Panc1 (cell line): ENCODE results near the gene MAT2A. TPM values are rescaled to one million over a fixed set of nuclear protein-coding genes. Genes with fewer than 3 reads are reported as not detected.

Experiments
- ATAC-seq: fragments of 200-7000 bp; cut with Tn5 transposase; 2 replicates; pipeline ENCODE4 v1.9.1; 2020; ENCODE audit warnings: mild to moderate bottlenecking, moderate library complexity
- BruUV-seq: library from RNA; stranded (reverse); fragments of 400-500 nt; replicated peaks from 2 replicates; lab custom pipeline; 2021; lab: Mats Ljungman, UMichigan
- CTCF ChIA-PET: fragments of 300-600 bp; sonication (Branson Sonifier 250); formaldehyde crosslinking; loops from one replicate; lab custom pipeline; 2022; ENCODE audit warnings: antibody characterized with exemption; lab: Charles Lee
- POLR2A ChIA-PET: fragments of 300-600 bp; sonication (Branson Sonifier 250); formaldehyde crosslinking; loops from one replicate; lab custom pipeline; 2022; ENCODE audit warnings: antibody characterized with exemption; lab: Charles Lee
- DNase-seq: peaks from one replicate; pipeline ENCODE4 v3.0.0-alpha.2; 2010; ENCODE audit warnings: low read depth, low spot score
- H3K27ac ChIP-seq: 2 replicates; pipeline ENCODE4 v1.5.1; 2011; ENCODE audit warnings: mild to moderate bottlenecking, low read length, inconsistent platforms
- H3K27me3 ChIP-seq: fragments of 200-500 bp; sonication (Bioruptor generic); 2 replicates; pipeline ENCODE4 v1.6.0; 2014; ENCODE audit warnings: low read length, inconsistent platforms; ENCODE audit not compliant: control insufficient read depth, insufficient read depth
- H3K36me3 ChIP-seq: fragments of 200-500 bp; sonication (Bioruptor generic); 2 replicates; pipeline ENCODE4 v1.5.1; 2014; ENCODE audit warnings: inconsistent platforms, mild to moderate bottlenecking, low read length, moderate library complexity; ENCODE audit not compliant: control insufficient read depth, insufficient read depth
- H3K4me1 ChIP-seq: 2 replicates; pipeline ENCODE4 v1.5.1; 2011; ENCODE audit warnings: inconsistent platforms, mild to moderate bottlenecking, low read length, moderate library complexity; ENCODE audit not compliant: control insufficient read depth, insufficient read depth
- H3K4me3 ChIP-seq, 2 experiments: 2 replicates each; pipeline ENCODE4 v1.5.1; 2011 to 2012; ENCODE audit warnings: low read depth in 2 of 2, low read length in 2 of 2, mild to moderate bottlenecking in 2 of 2, inconsistent platforms in 1 of 2, moderate library complexity in 1 of 2
- H3K9me3 ChIP-seq: fragments of 200-500 bp; sonication (Bioruptor generic); 2 replicates; pipeline ENCODE4 v1.5.1; 2014; ENCODE audit warnings: low read depth, mild to moderate bottlenecking, inconsistent platforms, low read length, moderate library complexity; ENCODE audit not compliant: control insufficient read depth, insufficient read depth
- POLR2AphosphoS5 ChIP-seq: IDR thresholded peaks from 2 replicates; pipeline ENCODE4 v1.6.1; 2012; ENCODE audit warnings: mild to moderate bottlenecking, low read depth, low read length, moderate library complexity
- SIN3A ChIP-seq: IDR thresholded peaks from 2 replicates; pipeline ENCODE4 v1.6.1; 2012; ENCODE audit warnings: low read depth, mild to moderate bottlenecking, low read length, moderate library complexity, borderline replicate concordance; ENCODE audit not compliant: insufficient read depth
- TCF7L2 ChIP-seq: IDR thresholded peaks from 2 replicates; pipeline ENCODE4 v1.6.1; 2011; ENCODE audit warnings: mild to moderate bottlenecking, low read depth, low read length, inconsistent platforms
- in situ Hi-C: cut with HindIII; loops from 2 replicates; pipeline ENCODE4 v1.10.0; 2016; ENCODE audit warnings: low sequenced_read_pairs, low pct_unique_long_range_greater_than_20kb
- intact Hi-C: fragments of 100-400 bp; cut with micrococcal nuclease; formaldehyde crosslinking; loops from one replicate; pipeline ENCODE4 v1.10.0; 2022; ENCODE audit not compliant: unreplicated experiment
- total RNA-seq: library from RNA; stranded (reverse); gene quantifications from one replicate; pipeline ENCODE4 v1.2.1, GENCODE V29; 2021; ENCODE audit not compliant: unreplicated experiment
- TF ChIP-seq, protein P1 (sequence below), 2 experiments: IDR thresholded peaks; 2 replicates each; pipeline ENCODE4 v1.6.1; 2011 to 2012; ENCODE audit warnings: low read depth in 2 of 2, control low read depth in 1 of 2, low read length in 1 of 2, mild to moderate bottlenecking in 1 of 2, moderate library complexity in 1 of 2; ENCODE audit not compliant: insufficient read depth in 1 of 2
- TF ChIP-seq, protein P2 (sequence below): fragments of 450-650 bp; IDR thresholded peaks from 2 replicates; pipeline ENCODE4 v1.5.1; 2017; ENCODE audit warnings: mild to moderate bottlenecking

Gene MAT2A
- total RNA-seq, 1 experiment from 2014 or later, result 547 TPM

GRCh38 chr2:85522090-85522647 is 16.8 kb upstream of the MAT2A start:
- Histone ChIP-seq H3K27me3 (no peaks in the 10 kb centered on the region), H3K9me3 (no peaks in the 10 kb centered on the region), H3K36me3 (no peaks in the 10 kb centered on the region), H3K27ac (peak overlapping the region; percentile 89), H3K4me1 (peaks cover 69% of the 10 kb centered on the region), H3K4me3 (no peak overlapping the region)
- no TSS peak for BruUV-seq
- intact Hi-C loops (no loop called here), in situ Hi-C loops (no loop called here)
- TF ChIP-seq SIN3A, result no peak
- TF ChIP-seq TCF7L2, result no peak
- TF ChIP-seq, protein P1, sequence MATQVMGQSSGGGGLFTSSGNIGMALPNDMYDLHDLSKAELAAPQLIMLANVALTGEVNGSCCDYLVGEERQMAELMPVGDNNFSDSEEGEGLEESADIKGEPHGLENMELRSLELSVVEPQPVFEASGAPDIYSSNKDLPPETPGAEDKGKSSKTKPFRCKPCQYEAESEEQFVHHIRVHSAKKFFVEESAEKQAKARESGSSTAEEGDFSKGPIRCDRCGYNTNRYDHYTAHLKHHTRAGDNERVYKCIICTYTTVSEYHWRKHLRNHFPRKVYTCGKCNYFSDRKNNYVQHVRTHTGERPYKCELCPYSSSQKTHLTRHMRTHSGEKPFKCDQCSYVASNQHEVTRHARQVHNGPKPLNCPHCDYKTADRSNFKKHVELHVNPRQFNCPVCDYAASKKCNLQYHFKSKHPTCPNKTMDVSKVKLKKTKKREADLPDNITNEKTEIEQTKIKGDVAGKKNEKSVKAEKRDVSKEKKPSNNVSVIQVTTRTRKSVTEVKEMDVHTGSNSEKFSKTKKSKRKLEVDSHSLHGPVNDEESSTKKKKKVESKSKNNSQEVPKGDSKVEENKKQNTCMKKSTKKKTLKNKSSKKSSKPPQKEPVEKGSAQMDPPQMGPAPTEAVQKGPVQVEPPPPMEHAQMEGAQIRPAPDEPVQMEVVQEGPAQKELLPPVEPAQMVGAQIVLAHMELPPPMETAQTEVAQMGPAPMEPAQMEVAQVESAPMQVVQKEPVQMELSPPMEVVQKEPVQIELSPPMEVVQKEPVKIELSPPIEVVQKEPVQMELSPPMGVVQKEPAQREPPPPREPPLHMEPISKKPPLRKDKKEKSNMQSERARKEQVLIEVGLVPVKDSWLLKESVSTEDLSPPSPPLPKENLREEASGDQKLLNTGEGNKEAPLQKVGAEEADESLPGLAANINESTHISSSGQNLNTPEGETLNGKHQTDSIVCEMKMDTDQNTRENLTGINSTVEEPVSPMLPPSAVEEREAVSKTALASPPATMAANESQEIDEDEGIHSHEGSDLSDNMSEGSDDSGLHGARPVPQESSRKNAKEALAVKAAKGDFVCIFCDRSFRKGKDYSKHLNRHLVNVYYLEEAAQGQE (IDR thresholded peaks at IDR 0.05; ENCODE audit: insufficient read depth in 1 of 2, low read depth in 2 of 2, low read length in 1 of 2), result no peak
- TF ChIP-seq POLR2AphosphoS5, result no peak
- TF ChIP-seq, protein P2, sequence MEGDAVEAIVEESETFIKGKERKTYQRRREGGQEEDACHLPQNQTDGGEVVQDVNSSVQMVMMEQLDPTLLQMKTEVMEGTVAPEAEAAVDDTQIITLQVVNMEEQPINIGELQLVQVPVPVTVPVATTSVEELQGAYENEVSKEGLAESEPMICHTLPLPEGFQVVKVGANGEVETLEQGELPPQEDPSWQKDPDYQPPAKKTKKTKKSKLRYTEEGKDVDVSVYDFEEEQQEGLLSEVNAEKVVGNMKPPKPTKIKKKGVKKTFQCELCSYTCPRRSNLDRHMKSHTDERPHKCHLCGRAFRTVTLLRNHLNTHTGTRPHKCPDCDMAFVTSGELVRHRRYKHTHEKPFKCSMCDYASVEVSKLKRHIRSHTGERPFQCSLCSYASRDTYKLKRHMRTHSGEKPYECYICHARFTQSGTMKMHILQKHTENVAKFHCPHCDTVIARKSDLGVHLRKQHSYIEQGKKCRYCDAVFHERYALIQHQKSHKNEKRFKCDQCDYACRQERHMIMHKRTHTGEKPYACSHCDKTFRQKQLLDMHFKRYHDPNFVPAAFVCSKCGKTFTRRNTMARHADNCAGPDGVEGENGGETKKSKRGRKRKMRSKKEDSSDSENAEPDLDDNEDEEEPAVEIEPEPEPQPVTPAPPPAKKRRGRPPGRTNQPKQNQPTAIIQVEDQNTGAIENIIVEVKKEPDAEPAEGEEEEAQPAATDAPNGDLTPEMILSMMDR, result no peak
- ATAC-seq (no peak), DNase-seq (no peak)
- ChIA-PET CTCF (no interaction called here), POLR2A (interaction anchor here (0.6 to 0.7 kb wide), 2 partner anchors 103 to 576 kb away, joined by 3 read pairs; partner anchors contain the start of gene SH2D6)

DNA sequence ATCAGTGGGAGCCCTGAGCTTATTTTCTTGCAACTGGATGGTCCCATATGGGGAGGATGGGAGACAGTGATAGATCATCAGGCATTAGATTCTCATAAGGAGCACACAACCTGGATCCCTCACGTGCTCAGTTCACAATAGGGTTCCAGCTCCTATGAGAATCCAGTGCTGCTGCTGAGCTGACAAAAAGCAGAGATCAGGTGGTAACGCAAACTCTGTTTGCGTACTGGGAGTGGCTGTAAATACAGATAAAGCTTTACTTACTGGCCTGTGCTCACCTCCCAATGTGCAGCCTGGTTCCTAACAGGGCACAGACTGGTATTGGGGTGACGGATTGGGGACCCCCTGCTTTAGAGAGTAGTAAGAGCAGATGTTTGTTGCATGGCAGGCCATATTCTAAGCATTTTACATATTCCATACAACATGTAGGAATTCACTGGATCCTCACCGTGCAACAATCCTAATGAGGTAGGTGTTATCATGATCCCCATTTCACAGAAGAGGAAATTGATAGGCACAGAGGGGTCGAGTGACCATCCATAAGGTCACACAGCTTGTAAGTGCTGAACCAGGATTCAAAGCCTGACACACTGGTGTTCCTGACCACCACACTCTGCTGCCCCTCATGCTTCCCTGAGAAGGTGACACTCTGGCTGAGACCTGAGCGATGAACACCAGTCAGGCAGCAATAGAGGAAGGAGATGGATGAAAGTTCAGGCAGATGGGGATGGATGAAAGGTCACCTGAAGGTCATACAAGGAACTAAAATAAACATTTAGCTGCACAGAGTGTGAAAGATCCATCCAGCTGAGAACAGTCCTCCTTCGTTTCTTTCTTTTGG is 15.7 kb upstream of the MAT2A start:
- POLR2A ChIA-PET, result interaction anchor here (0.5 to 2.7 kb wide), 8 partner anchors 9 to 577 kb away, joined by 3 to 9 read pairs (median 4); partner anchors contain the start of genes MAT2A and SH2D6

More for the DNA sequence above, 15.7 kb upstream of the MAT2A start:
- CTCF ChIA-PET, result no interaction called here
- in situ Hi-C loops, result no loop called here
- Histone ChIP-seq H3K4me3 (no peak overlapping the region), H3K4me1 (peaks cover 59% of the 10 kb centered on the region), H3K27ac (peak overlapping the region; percentile 89), H3K36me3 (no peaks in the 10 kb centered on the region), H3K27me3 (no peaks in the 10 kb centered on the region), H3K9me3 (no peaks in the 10 kb centered on the region)
- ATAC-seq (peak; percentile 10; the same call in 1 of the 2 replicates), DNase-seq (no peak)
- intact Hi-C loops, result no loop called here
- BruUV-seq, result no TSS peak
- TF ChIP-seq, protein P1 (IDR thresholded peaks at IDR 0.05; ENCODE audit: insufficient read depth in 1 of 2, low read depth in 2 of 2, low read length in 1 of 2), result no peak
- no peak for TF ChIP-seq POLR2AphosphoS5
- TF ChIP-seq SIN3A, result no peak
- TF ChIP-seq, protein P2, result no peak
- TF ChIP-seq TCF7L2, result no peak
